Peyer's patch (tissue), 4 donors: Measurements from ENCODE around the gene TIMM8A. TPM values are rescaled to one million over a fixed set of nuclear protein-coding genes. Genes with fewer than 3 reads are reported as not detected.

Source experiments
- DNase-seq, 3 donors: peaks; one replicate each; pipeline ENCODE4 v3.0.0-alpha.2; 2017 to 2019
- H3K27ac ChIP-seq, 4 donors: fragments of 200-600 bp; sonication (generic); one replicate each; pipeline ENCODE4 v1.5.1; 2016 to 2019
- H3K27me3 ChIP-seq, 2 donors: fragments of 200-600 bp; sonication (generic); one replicate each; pipeline ENCODE4 v1.5.1; 2019
- H3K36me3 ChIP-seq, 3 donors: fragments of 200-600 bp; sonication (generic); one replicate each; pipeline ENCODE4 v1.5.1; 2016 to 2019
- H3K4me1 ChIP-seq, 4 donors: fragments of 200-600 bp; sonication (generic); one replicate each; pipeline ENCODE4 v1.5.1; 2016 to 2019
- H3K4me3 ChIP-seq, 4 donors: fragments of 200-600 bp; sonication (generic); 1 replicate in 3 of 4; 2 replicates in 1 of 4; pipeline ENCODE4 v1.5.1; 2016 to 2019; ENCODE audit warnings: mild to moderate bottlenecking in 1 of 4
- H3K9me3 ChIP-seq, 4 donors: fragments of 200-600 bp; sonication (generic); one replicate each; pipeline ENCODE4 v1.5.1; 2016 to 2019; ENCODE audit warnings: mild to moderate bottlenecking in 1 of 4
- CTCF ChIP-seq, 6 experiments: fragments of 450-650 bp in 4 of 6; fragments of 200-600 bp in 2 of 6; sonication (generic) in 1 of 6; IDR thresholded peaks; one replicate each; pipeline ENCODE4 v1.5.1; 2017 to 2019; ENCODE audit warnings: antibody characterized with exemption in 6 of 6, mild to moderate bottlenecking in 3 of 6, moderate library complexity in 1 of 6
- POLR2A ChIP-seq, 2 donors: fragments of 450-650 bp; IDR thresholded peaks; one replicate each; pipeline ENCODE4 v1.5.1; 2017; ENCODE audit warnings: antibody characterized with exemption in 2 of 2, mild to moderate bottlenecking in 2 of 2, moderate library complexity in 2 of 2
- total RNA-seq, 4 donors: library from RNA; depleted of rRNA; stranded (reverse); fragments of >200 nt; gene quantifications; one replicate each; pipeline ENCODE4 v1.1.0, GENCODE V29; 2016

Gene TIMM8A
- total RNA-seq, 4 donors from 2014 or later = 5.2 to 11.6 (median 10.1) TPM

DNA sequence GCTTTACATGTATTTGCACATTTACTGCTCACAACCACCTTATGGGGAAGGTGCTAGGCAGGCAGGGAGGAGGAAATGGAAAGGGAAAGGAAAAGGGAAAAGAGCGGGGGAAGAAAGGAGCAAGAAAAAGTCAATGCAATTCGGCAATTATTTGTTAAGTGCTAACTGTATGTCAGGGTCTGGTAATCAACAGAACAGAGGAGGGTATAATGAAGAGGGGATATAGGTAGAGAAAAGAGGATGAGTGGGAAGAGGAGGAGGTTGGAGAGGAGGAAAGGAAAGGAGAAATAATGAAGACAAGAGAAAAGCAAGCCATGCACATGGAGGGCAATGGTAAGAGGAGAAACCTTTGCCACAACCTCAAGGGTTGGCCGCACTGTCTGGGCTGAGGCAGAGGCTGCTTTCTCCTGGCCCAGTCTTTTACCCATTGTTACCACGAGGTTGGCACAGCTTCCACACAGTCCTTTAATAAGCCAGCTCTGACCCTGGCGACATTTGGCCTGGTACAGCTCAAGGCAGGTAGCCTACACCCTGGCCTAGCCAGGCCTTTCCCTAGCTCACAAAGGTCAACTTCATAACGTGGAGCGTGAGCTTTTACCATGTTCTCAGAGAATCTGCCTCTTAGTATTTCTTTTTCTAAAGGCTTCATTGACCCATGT is 36.6 kb upstream of the TIMM8A start:
- H3K4me1 ChIP-seq = no peaks in the 10 kb centered on the region
- no peaks in the 10 kb centered on the region for H3K27me3 ChIP-seq
- no peaks in the 10 kb centered on the region for H3K36me3 ChIP-seq
- DNase-seq = no peak
- peak overlapping the region in 2 of 4 donors; percentile 18 to 26 for H3K4me3 ChIP-seq
- no peaks in the 10 kb centered on the region for H3K9me3 ChIP-seq
- peak overlapping the region in 2 of 4 donors; percentile 46 to 65 for H3K27ac ChIP-seq
- TF ChIP-seq CTCF (IDR thresholded peaks at IDR 0.05) = no peak
- TF ChIP-seq POLR2A (IDR thresholded peaks at IDR 0.05) = no peak

DNA sequence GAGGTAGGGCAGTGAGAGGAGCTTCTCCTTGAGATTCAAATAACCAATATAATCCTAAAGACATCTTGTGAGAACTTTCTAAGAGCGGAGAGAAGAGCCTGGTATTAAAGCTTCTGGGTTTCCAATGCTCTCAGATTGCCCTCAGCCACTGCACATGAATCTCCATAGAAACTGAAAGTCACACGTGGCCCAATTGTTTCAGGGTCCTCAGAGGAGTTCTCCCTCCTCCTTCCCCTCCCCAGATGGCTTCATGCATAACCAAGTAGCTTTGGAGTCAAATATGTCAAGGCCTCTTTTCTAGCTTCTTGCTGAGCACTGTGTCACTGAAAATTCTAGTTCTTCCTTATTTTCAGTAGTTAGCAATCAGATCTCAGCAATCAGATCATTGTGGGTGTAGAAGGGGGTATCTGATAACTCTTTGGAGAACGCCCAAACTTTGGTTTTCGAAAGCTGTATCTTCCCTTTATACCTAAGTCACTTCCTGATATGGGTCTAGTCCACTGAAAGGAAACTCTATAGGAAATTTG is 35.2 kb upstream of the TIMM8A start:
- Histone ChIP-seq H3K4me3 (no peak overlapping the region), H3K27me3 (no peaks in the 10 kb centered on the region), H3K36me3 (no peaks in the 10 kb centered on the region), H3K27ac (peak overlapping the region in 1 of 4 donors; percentile 65), H3K4me1 (no peaks in the 10 kb centered on the region), H3K9me3 (no peaks in the 10 kb centered on the region)
- no peak for TF ChIP-seq POLR2A (IDR thresholded peaks at IDR 0.05)
- TF ChIP-seq CTCF (IDR thresholded peaks at IDR 0.05) = no peak
- DNase-seq = peak in 1 of 3 donors; percentile 35

DNA sequence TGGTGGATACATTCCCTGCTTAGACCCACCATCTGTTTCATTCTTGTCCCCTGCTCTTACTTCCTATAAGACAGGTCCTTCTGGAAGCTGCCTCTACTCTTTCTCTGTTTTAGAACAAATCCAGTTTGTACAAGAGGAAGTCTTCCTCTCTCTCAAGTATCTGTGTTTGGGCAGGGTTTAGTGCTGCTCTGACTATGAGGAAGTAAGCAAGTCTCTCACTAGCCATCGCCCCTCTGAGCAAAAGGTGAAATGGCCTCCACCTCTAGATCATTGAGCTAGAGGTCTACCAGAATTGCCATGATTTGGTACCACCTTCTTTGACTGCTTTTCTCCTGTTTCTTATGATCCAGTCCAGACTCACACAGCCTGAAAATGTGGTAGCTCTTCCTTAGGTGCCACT is 29.0 kb upstream of the TIMM8A start:
- H3K4me1 ChIP-seq = no peaks in the 10 kb centered on the region
- H3K4me3 ChIP-seq = no peak overlapping the region
- no peaks in the 10 kb centered on the region for H3K27me3 ChIP-seq
- DNase-seq = no peak
- no peaks in the 10 kb centered on the region for H3K36me3 ChIP-seq
- no peaks in the 10 kb centered on the region for H3K9me3 ChIP-seq
- TF ChIP-seq CTCF (IDR thresholded peaks at IDR 0.05) = no peak
- no peak for TF ChIP-seq POLR2A (IDR thresholded peaks at IDR 0.05)
- no peak overlapping the region for H3K27ac ChIP-seq

- Histone ChIP-seq H3K36me3 (no peaks in the 10 kb centered on the region), H3K27me3 (no peaks in the 10 kb centered on the region), H3K27ac (peak overlapping the region in 1 of 4 donors; percentile 42), H3K9me3 (no peaks in the 10 kb centered on the region), H3K4me1 (no peaks in the 10 kb centered on the region), H3K4me3 (no peak overlapping the region)
- no peak for TF ChIP-seq CTCF (IDR thresholded peaks at IDR 0.05)
- no peak for TF ChIP-seq POLR2A (IDR thresholded peaks at IDR 0.05)
- peak in 1 of 3 donors; percentile 34 for DNase-seq
Measured at GRCh38 chrX:101370888-101371504, 22.5 kb upstream of the TIMM8A start.

GRCh38 chrX:101369687-101370086 is 21.1 kb upstream of the TIMM8A start:
- Histone ChIP-seq H3K27ac (no peak overlapping the region), H3K4me1 (no peaks in the 10 kb centered on the region)
- DNase-seq = no peak

More at GRCh38 chrX:101369687-101370086, 21.1 kb upstream of the TIMM8A start:
- Histone ChIP-seq H3K4me3 (no peak overlapping the region), H3K27me3 (no peaks in the 10 kb centered on the region), H3K36me3 (no peaks in the 10 kb centered on the region), H3K9me3 (no peaks in the 10 kb centered on the region)
- no peak for TF ChIP-seq POLR2A (IDR thresholded peaks at IDR 0.05)
- TF ChIP-seq CTCF (IDR thresholded peaks at IDR 0.05) = no peak
